D341Med (cell line): ENCODE measurements around the gene HFE.
"Not testable (repeated sequence)": the region's sequence is repeated elsewhere in the genome, so short reads cannot be mapped to it uniquely, and the experiment has no call there.

Experiments
- DNase-seq: peaks from one replicate; pipeline ENCODE4 v3.0.0; 2012; ENCODE audit warnings: low spot score

Gene HFE

DNA sequence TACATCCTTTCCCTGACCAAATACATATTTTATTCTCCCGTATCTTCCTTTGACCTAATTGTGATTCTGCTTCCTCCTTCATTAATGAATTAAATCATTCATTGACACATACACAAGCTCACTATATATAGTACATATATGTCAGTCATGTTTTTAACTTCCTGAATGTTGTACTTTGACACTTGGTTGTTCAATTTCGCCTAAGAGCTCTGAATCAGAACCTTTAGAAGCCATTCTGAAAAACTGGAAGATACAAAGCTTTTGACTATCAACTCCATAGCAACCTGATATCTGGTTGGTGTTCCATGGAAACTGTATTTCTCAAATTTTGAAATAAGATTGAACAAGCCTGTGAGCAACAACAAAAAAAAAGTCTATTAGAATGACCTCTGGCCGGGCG, 27.3 kb upstream of the HFE start:
- no peak for DNase-seq

DNA sequence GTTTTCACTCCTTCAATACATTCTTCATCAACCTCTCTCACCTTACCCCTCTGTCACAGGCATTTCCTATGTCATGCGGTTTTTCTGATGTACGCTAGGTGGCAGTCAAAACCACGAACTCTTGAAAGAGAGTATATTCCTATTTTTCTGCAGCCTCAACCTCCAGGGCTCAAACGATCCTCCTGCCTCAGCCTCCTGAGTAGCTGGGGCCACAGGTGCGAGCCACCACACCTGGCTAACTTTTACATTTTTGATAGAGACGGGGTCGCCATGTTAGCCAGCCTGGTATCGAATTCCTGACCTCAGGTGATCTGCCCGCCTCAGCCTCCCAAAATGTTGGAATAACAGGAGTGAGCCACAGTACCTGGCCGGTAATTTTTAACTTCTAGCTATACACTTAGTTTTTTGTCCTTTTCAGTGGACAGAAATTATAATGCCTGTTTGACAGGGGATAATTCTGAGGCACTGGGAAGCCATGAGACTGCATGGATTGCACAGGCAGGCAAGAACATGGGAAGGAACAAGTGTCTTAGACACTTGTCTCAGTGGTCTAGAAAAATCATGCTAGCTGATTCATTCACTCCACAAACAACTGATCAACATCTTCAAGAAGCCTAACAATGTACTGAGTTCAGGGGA, 22.5 kb upstream of the HFE start:
- DNase-seq, result peak; percentile 49

DNA sequence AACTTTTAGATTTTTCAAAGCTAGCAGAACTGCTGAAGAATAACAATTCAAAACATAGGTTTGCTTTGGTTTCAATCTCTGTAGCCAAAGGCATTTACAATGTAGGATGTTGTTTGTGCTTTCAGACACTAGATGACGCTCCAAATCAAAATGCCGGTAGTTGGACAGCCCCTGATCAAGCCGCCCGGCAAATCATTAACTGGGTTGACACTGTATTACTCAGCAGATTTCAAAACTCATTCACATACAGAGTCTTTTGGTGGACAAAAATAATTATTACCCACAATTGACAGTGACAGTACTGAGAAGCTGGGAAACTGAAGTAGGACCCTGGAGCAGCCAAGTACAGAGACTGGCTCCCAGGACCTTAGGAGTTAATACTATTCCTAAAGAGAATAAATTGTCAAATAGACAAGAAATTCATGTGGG, 21.3 kb upstream of the HFE start:
- peak; percentile 75 for DNase-seq

DNA sequence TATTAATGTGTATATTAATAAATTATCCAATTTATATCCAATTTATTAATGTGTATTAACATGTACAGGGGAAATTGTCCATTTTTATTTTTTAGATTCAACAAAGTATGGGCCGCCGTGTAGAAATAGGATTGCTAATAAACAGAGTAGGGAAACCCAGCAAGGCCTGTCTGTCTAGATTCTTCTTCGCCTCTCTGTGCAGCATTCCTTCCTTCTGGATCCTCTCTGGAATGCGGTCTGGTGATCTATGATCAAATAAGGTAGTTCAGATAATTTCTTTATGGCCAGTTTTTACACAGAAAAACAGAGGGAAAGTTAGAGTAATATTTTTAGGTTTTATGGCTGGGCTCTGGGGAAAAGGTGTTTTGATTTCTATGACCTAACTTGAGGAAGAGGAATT, 19.9 kb upstream of the HFE start:
- no peak for DNase-seq

DNA sequence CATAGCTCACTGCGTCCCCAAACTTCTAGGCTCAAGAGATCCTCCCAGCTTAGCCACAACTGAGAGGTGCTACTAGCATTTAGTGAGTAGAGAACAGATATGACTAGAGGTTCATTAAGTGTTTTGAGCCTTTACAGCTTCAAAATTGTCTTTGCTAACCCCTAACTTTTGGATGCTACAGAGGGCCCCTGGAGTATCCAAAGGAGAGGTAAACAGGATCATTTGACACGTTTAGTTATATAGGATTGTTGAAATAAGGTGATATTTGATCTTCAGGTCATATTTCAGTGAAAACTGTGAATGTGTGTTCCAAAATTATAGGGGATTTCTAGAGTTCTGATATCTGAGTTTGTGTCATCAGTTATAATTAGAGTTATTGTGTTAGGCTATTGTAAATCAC, 19.2 kb upstream of the HFE start:
- DNase-seq, result no peak

DNA sequence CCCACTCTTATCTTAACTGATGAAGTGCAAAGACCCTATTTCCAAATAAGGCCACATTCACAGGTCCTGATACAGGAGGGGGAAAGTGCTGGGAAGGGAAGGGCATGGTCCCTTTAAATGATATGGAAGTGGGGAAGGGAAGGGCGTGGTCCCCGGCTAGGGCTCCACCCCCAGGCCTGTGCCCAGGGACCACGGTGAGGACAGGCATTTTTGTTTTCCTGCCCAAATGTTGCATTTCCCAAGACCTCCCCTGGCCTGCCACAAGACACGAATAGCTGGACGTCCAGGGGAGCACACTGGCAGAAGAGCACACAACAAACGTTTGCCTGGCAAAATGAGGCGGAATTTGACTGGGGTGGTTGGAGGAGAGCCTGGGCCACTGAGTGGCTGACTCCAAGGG, 16.1 kb upstream of the HFE start:
- DNase-seq, result no peak

DNA sequence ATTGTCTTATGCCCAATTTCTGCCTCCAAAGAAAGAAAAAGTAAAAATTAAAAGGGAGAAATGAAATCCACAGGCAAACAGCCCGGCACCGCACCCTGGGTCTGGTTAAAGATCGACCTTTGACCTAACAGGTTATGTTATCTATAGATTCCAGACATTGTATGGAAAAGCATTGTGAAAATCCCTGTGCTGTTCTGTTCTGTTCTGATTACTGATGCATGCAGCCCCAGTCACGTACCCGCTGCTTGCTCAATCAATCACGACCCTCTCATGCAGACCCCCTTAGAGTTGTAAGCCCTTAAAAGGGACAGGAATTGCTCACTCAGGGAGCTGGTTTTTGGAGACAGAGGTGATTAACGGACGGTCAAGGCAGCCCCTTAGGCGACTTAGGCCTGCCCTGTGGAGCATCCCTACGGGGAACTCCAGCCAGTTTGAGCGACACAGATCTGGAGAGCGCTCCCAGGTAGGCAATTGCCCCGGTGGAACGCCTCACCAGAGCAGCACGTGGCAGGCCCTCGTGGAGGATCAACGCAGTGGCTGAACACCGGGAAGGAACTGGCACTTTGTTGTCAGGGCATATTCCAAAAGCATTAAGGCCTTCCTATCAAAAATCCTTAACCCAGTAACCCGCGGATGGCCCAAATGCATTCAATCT, 12.0 kb upstream of the HFE start:
- no peak for DNase-seq

DNA sequence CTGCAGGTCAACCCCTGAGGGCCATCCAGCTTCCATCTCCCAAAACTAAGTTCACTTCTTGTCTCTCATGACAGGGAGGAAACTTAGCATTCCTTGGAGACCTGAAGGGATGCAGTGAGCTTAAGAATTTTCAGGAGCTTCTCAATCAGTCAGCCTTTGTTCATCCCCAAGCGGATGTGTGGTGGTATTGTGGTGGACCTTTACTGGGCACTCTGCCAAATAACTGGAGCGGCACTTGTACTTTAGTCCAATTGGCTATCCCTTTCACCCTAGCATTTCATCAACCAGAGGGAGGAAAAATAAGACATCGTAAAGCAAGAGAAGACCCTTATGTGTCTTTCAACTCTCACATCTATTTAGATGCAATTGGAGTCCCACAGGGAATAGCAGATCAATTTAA, 9.2 kb upstream of the HFE start:
- not testable (repeated sequence) for DNase-seq

GRCh38 chr6:26081096-26081495, 6.1 kb upstream of the HFE start:
- DNase-seq, result not testable (repeated sequence)

- DNase-seq, result no peak
Measured at GRCh38 chr6:26086211-26086610, 1.0 kb upstream of the HFE start.

GRCh38 chr6:26088344-26088743, 1.1 kb downstream of the HFE start:
- no peak for DNase-seq

DNA sequence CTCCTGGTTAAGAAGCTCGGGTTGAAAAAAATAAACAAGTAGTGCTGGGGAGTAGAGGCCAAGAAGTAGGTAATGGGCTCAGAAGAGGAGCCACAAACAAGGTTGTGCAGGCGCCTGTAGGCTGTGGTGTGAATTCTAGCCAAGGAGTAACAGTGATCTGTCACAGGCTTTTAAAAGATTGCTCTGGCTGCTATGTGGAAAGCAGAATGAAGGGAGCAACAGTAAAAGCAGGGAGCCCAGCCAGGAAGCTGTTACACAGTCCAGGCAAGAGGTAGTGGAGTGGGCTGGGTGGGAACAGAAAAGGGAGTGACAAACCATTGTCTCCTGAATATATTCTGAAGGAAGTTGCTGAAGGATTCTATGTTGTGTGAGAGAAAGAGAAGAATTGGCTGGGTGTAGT, 2.0 kb downstream of the HFE start:
- no peak for DNase-seq

DNA sequence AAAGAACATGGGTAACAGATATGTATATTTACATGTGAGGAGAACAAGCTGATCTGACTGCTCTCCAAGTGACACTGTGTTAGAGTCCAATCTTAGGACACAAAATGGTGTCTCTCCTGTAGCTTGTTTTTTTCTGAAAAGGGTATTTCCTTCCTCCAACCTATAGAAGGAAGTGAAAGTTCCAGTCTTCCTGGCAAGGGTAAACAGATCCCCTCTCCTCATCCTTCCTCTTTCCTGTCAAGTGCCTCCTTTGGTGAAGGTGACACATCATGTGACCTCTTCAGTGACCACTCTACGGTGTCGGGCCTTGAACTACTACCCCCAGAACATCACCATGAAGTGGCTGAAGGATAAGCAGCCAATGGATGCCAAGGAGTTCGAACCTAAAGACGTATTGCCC, 5.2 kb downstream of the HFE start:
- DNase-seq, result no peak

GRCh38 chr6:26094036-26094435, 6.8 kb downstream of the HFE start:
- no peak for DNase-seq

DNA sequence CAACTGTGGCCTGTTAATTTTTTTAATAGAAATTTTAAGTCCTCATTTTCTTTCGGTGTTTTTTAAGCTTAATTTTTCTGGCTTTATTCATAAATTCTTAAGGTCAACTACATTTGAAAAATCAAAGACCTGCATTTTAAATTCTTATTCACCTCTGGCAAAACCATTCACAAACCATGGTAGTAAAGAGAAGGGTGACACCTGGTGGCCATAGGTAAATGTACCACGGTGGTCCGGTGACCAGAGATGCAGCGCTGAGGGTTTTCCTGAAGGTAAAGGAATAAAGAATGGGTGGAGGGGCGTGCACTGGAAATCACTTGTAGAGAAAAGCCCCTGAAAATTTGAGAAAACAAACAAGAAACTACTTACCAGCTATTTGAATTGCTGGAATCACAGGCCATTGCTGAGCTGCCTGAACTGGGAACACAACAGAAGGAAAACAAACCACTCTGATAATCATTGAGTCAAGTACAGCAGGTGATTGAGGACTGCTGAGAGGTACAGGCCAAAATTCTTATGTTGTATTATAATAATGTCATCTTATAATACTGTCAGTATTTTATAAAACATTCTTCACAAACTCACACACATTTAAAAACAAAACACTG, 10.1 kb downstream of the HFE start:
- peak; percentile 70 for DNase-seq

DNA sequence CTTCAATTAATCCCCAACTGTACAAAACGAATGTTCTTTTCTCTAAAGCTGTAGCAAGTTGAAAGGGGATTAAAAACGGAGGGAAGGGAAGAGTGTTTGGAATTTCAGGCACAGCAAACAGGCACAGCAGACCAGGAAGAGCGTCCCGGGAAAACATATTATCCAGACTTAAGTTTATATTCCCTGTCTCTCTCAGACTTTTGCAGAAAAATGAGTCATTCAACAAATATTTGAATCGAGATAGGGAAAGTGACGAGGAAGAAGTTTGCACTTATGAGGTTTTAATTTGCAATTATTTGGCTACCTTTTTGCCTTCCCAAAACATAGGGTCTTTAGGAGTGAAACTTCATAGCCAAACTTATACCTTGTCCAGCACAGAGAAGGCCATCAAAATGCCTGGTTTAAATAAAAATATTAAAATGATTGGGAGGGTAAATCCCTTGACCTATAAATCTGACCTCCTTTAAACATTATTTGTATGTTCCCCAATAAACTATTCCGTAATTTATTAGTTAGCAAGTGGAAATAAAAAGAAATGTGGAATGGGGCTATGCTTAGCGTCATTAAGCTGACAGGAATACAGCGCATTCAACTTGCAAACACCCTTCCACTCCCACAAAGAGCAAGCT, 16.0 kb downstream of the HFE start:
- DNase-seq, result no peak

DNA sequence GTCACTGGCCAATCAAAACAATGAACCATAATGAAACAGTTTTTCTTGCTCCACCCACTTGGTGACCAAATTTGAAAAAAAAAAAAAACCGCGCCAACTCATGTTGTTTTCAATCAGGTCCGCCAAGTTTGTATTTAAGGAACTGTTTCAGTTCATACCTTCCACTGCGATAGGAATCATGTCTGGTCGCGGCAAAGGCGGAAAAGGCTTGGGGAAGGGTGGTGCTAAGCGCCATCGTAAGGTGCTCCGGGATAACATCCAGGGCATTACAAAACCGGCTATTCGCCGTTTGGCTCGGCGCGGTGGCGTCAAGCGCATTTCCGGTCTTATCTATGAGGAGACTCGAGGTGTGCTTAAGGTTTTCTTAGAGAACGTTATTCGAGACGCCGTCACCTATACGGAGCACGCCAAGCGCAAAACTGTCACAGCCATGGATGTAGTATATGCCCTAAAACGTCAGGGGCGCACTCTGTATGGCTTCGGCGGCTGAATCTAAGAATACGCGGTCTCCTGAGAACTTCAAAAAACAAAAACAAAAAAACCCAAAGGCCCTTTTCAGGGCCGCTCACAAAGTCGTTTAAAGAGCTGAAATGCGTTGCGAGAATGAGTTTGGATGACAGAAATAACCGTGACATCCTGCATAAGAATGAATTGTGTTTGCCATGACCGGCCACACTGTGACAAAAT, 16.7 kb downstream of the HFE start:
- peak; percentile 72 for DNase-seq

GRCh38 chr6:26104457-26105108, 17.4 kb downstream of the HFE start:
- DNase-seq, result no peak

DNA sequence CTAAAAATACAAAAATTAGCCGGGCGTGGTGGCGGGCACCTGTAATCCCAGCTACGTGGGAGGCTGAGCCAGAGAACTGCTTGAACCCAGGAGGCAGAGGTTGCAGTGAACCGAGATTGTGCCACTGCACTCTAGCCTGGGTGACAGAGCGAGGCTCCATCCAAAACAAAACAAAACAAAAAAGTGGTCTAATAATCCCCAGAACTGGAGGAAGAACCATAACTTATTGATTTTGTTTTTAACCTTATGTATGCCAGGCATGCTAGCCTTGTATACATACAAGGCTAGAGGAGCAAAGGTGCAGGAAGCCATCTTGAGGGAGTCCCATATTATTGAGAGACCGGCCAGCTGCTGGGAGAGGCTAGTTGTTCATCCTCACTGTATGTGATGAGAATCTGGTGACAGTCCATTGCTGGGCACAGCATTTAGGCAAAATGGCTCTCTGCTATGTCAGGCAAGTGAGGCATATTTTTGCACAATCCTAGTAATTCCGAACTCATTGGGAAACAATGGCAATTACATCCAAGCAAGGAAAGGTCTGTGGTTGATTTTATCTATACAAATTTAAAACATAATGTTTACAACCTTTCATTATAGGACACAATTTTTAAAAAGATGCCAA, 18.0 kb downstream of the HFE start:
- DNase-seq, result no peak

DNA sequence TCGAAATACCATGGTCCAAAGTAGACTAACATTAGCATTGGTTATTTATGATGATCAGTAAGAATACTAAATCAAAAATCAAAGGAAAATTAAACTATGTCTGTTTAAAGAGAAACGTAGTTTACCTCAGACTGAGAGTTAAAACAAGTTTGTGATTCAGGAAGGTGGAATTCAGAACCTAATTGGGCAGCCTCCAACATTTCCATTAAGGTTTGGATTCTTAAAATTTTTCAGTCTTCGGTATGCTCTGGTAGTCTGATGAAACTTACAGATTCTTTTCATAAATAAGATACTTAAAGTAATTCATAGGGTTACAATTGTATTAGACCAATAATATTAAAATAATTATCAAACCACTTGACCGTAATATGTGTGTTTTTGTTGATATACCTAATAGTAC, 18.6 kb downstream of the HFE start:
- DNase-seq, result no peak

GRCh38 chr6:26107935-26108334, 20.7 kb downstream of the HFE start:
- no peak for DNase-seq

GRCh38 chr6:26109772-26110171, 22.5 kb downstream of the HFE start:
- no peak for DNase-seq
